Pancreas (tissue), 10 donors: Measurements from ENCODE around the gene GALNT10. TPM values are rescaled to one million over a fixed set of nuclear protein-coding genes. Genes with fewer than 3 reads are reported as not detected.

Source experiments
- ATAC-seq, 4 donors: fragments of 200-7000 bp; cut with Tn5 transposase; one replicate each; pipeline versions ENCODE4 v1.8.0 to v1.9.1; 2020; ENCODE audit warnings: mild to moderate bottlenecking in 4 of 4, moderate library complexity in 4 of 4
- DNase-seq, 6 donors: peaks; one replicate each; pipeline ENCODE4 v3.0.0-alpha.2; 2020
- FAIRE-seq: peaks from 2 replicates; lab custom pipeline; 2012; peaks lifted over from hg19 to GRCh38; lab: Jason Lieb, UNC
- H3K27ac ChIP-seq, 4 donors: fragments of 200-600 bp; sonication (generic); 1 replicate in 3 of 4; 2 replicates in 1 of 4; pipeline versions ENCODE4 v1.5.0 to v1.8.0; 2020
- H3K27me3 ChIP-seq, 4 donors: fragments of 200-600 bp; one replicate each; pipeline ENCODE4 v1.8.0; 2021
- H3K36me3 ChIP-seq, 3 donors: fragments of 200-600 bp; sonication (generic) in 1 of 3; one replicate each; pipeline versions ENCODE4 v1.5.0 to v1.8.0; 2020 to 2021
- H3K4me1 ChIP-seq, 3 donors: fragments of 200-600 bp; one replicate each; pipeline ENCODE4 v1.8.0; 2021
- H3K4me3 ChIP-seq, 4 donors: fragments of 200-600 bp; sonication (generic) in 2 of 4; one replicate each; pipeline versions ENCODE4 v1.5.0 to v1.8.0; 2020 to 2021
- H3K9me3 ChIP-seq, 4 donors: fragments of 200-600 bp; one replicate each; pipeline ENCODE4 v1.8.0; 2021
- CTCF ChIP-seq, 4 donors: fragments of 200-600 bp; sonication (generic) in 3 of 4; IDR thresholded peaks; one replicate each; pipeline versions ENCODE4 v1.5.0 to v1.8.0; 2021; ENCODE audit warnings: antibody characterized with exemption in 4 of 4
- WGBS, 2 donors: extraction: QIAGEN DNeasy Blood & Tissue Kit; methylation state at CpG; one replicate each; pipeline ENCODE4 v1.1.7; 2013; 5-methylcytosine and 5-hydroxymethylcytosine counted together
- intact Hi-C, 3 donors: fragments of 100-400 bp; cut with DNase I; formaldehyde crosslinking; loops; one replicate each; pipeline versions ENCODE4 v1.11.1 to v1.14.2; 2022
- polyA plus RNA-seq, 2 donors: library from polyadenylated mRNA; stranded (reverse); fragments of 200-250 nt; gene quantifications; one replicate each; pipeline ENCODE4 v1.2.3, GENCODE V29; 2013
- total RNA-seq, 6 donors: library from RNA; stranded (reverse); fragmentation: NEBNext Ultra II Directional in 4 of 6; extraction: Animal tissue kit (Norgen Biotek cat#: 25700) in 4 of 6; gene quantifications; one replicate each; pipeline versions ENCODE4 v1.2.1 to v1.2.4, GENCODE V29; 2021 to 2023
- donor health status: healthy with polysubstance abuse.
- donor health status: DM: no; HTN: no; CAD: no; lungs with moderate emphysema.
- donor health status: DM: no; HTN: no; CAD: no.
- donor health status: control.
- donor health status: control.
- donor health status: Bipolar disorder and iron deficiency.
- donor health status: DM: yes; HTN: yes; CAD: no.
- donor health status: DM: no; HTN: no; CAD: no.
- donor health status: DM: no; HTN: no; CAD: no.
- donor health status: DM: yes; HTN: yes; CAD: no.

Gene GALNT10
- total and polyA plus RNA-seq, 8 donors, result 4.4 to 23.1 (median 13.4) TPM

- Histone ChIP-seq H3K27ac (no peak overlapping the region), H3K4me1 (peaks cover 0 to 4% (median 0%) of the 10 kb centered on the region in 3 donors), H3K36me3 (no peaks in the 10 kb centered on the region), H3K4me3 (no peak overlapping the region), H3K27me3 (no peaks in the 10 kb centered on the region), H3K9me3 (no peaks in the 10 kb centered on the region)
- TF ChIP-seq CTCF (IDR thresholded peaks at IDR 0.05), result no peak
- FAIRE-seq (no peak), ATAC-seq (no peak), DNase-seq (no peak)
- intact Hi-C loops, result no loop called here
- 90 to 95% methylated on average over 5 of the region's 5 CpGs for WGBS, 2 donors
Observed at GRCh38 chr5:154372661-154373060, 182.1 kb downstream of the GALNT10 start.

GRCh38 chr5:154373326-154373725 is 182.8 kb downstream of the GALNT10 start:
- Histone ChIP-seq H3K4me3 (no peak overlapping the region), H3K27me3 (no peaks in the 10 kb centered on the region), H3K27ac (no peak overlapping the region), H3K9me3 (no peaks in the 10 kb centered on the region), H3K36me3 (no peaks in the 10 kb centered on the region), H3K4me1 (peaks cover 0 to 2% (median 0%) of the 10 kb centered on the region in 3 donors)
- no peak for ATAC-seq
- intact Hi-C loops, result no loop called here
- WGBS, 2 donors, result 93 to 96% methylated on average over 4 of the region's 4 CpGs
- FAIRE-seq, result no peak
- TF ChIP-seq CTCF (IDR thresholded peaks at IDR 0.05), result no peak
- no peak for DNase-seq

GRCh38 chr5:154373729-154374179 is 183.2 kb downstream of the GALNT10 start:
- H3K27ac ChIP-seq, result no peak overlapping the region
- intact Hi-C loops, result no loop called here
- no peak overlapping the region for H3K4me3 ChIP-seq
- H3K27me3 ChIP-seq, result no peaks in the 10 kb centered on the region
- no peaks in the 10 kb centered on the region for H3K36me3 ChIP-seq
- no peaks in the 10 kb centered on the region for H3K4me1 ChIP-seq
- FAIRE-seq, result no peak
- 87 to 89% methylated on average over 8 of the region's 8 CpGs for WGBS, 2 donors
- TF ChIP-seq CTCF (IDR thresholded peaks at IDR 0.05), result no peak
- DNase-seq, result no peak
- ATAC-seq, result no peak
- no peaks in the 10 kb centered on the region for H3K9me3 ChIP-seq

GRCh38 chr5:154374264-154374663 is 183.7 kb downstream of the GALNT10 start:
- TF ChIP-seq CTCF (IDR thresholded peaks at IDR 0.05), result no peak
- DNase-seq (no peak), FAIRE-seq (no peak), ATAC-seq (no peak)
- Histone ChIP-seq H3K4me3 (no peak overlapping the region), H3K4me1 (no peaks in the 10 kb centered on the region), H3K9me3 (no peaks in the 10 kb centered on the region), H3K27ac (no peak overlapping the region), H3K36me3 (no peaks in the 10 kb centered on the region), H3K27me3 (no peaks in the 10 kb centered on the region)
- intact Hi-C loops, result no loop called here
- 95 to 96% methylated on average over 4 of the region's 4 CpGs for WGBS, 2 donors

- FAIRE-seq (no peak), DNase-seq (no peak), ATAC-seq (no peak)
- 80 to 84% methylated on average over 3 of the region's 3 CpGs for WGBS, 2 donors
- no peak overlapping the region for H3K27ac ChIP-seq
- H3K4me1 ChIP-seq, result no peaks in the 10 kb centered on the region
- no peak for TF ChIP-seq CTCF (IDR thresholded peaks at IDR 0.05)
- H3K4me3 ChIP-seq, result no peak overlapping the region
- H3K9me3 ChIP-seq, result no peaks in the 10 kb centered on the region
- no peaks in the 10 kb centered on the region for H3K36me3 ChIP-seq
- intact Hi-C loops, result no loop called here
- no peaks in the 10 kb centered on the region for H3K27me3 ChIP-seq
Observed at GRCh38 chr5:154375329-154376008, 184.9 kb downstream of the GALNT10 start.
